H9 (cell line): ENCODE results near the gene MYLK. TPM values are rescaled to one million over a fixed set of nuclear protein-coding genes. Genes with fewer than 3 reads are reported as not detected.
A peak's percentile ranks its signal among the peaks of the same experiment; 100 is the strongest.

Experiments used
- DNase-seq: peaks from one replicate; pipeline ENCODE4 v3.0.0-alpha.2; 2017
- H2AFZ ChIP-seq: one replicate; pipeline ENCODE4 v1.6.1; 2013; ENCODE audit warnings: mild to moderate bottlenecking, low read length, control low read depth, moderate library complexity
- H2AK5ac ChIP-seq: 2 replicates; pipeline ENCODE4 v1.6.1; 2013; ENCODE audit warnings: low read length, control low read depth, mixed read lengths; ENCODE audit not compliant: insufficient read length
- H2BK120ac ChIP-seq: one replicate; pipeline ENCODE4 v1.6.1; 2013; ENCODE audit warnings: low read depth, mild to moderate bottlenecking, low read length, control low read depth, inconsistent platforms; ENCODE audit not compliant: poor library complexity, severe bottlenecking
- H2BK12ac ChIP-seq: 2 replicates; pipeline ENCODE4 v1.6.1; 2013; ENCODE audit warnings: low read length, control low read depth, mixed read lengths, low read depth; ENCODE audit not compliant: insufficient read length
- H2BK15ac ChIP-seq: 2 replicates; pipeline ENCODE4 v1.6.1; 2013; ENCODE audit warnings: low read depth, low read length, control low read depth
- H2BK20ac ChIP-seq: one replicate; pipeline ENCODE4 v1.6.1; 2013; ENCODE audit warnings: low read depth, mild to moderate bottlenecking, low read length, control low read depth, inconsistent platforms; ENCODE audit not compliant: poor library complexity, severe bottlenecking
- H2BK5ac ChIP-seq: 2 replicates; pipeline ENCODE4 v1.6.1; 2013; ENCODE audit warnings: low read length, control low read depth, mixed read lengths; ENCODE audit not compliant: insufficient read length
- H3K14ac ChIP-seq: 2 replicates; pipeline ENCODE4 v1.6.1; 2013; ENCODE audit warnings: low read length, control low read depth; ENCODE audit not compliant: insufficient read depth
- H3K18ac ChIP-seq: 2 replicates; pipeline ENCODE4 v1.6.1; 2013; ENCODE audit warnings: low read depth, mild to moderate bottlenecking, mixed read lengths, low read length, control low read depth; ENCODE audit not compliant: insufficient read length
- H3K23ac ChIP-seq: 2 replicates; pipeline ENCODE4 v1.6.1; 2013; ENCODE audit warnings: low read length, control low read depth, mixed read lengths, low read depth; ENCODE audit not compliant: insufficient read length
- H3K23me2 ChIP-seq: 2 replicates; pipeline ENCODE4 v1.6.1; 2013; ENCODE audit warnings: low read depth, mild to moderate bottlenecking, mixed read lengths, low read length, control low read depth; ENCODE audit not compliant: insufficient read length, poor library complexity, severe bottlenecking
- H3K27ac ChIP-seq: 2 replicates; pipeline ENCODE4 v1.5.1; 2013; ENCODE audit warnings: low read length, control low read depth, mixed read lengths, low read depth; ENCODE audit not compliant: insufficient read length
- H3K27me3 ChIP-seq: 2 replicates; pipeline ENCODE4 v1.6.1; 2013; ENCODE audit warnings: low read length, control low read depth, inconsistent platforms; ENCODE audit not compliant: insufficient read depth
- H3K4ac ChIP-seq: 2 replicates; pipeline ENCODE4 v1.6.1; 2013; ENCODE audit warnings: low read depth, mild to moderate bottlenecking, control low read depth, inconsistent platforms, low read length, moderate library complexity
- H3K4me1 ChIP-seq: 2 replicates; pipeline ENCODE4 v1.6.1; 2013; ENCODE audit warnings: low read length, control low read depth, inconsistent platforms; ENCODE audit not compliant: insufficient read depth
- H3K4me2 ChIP-seq: 2 replicates; pipeline ENCODE4 v1.6.1; 2013; ENCODE audit warnings: low read length, control low read depth, mixed read lengths; ENCODE audit not compliant: insufficient read length, insufficient read depth
- H3K56ac ChIP-seq: 2 replicates; pipeline ENCODE4 v1.6.1; 2013; ENCODE audit warnings: low read depth, mild to moderate bottlenecking, mixed read lengths, low read length, control low read depth; ENCODE audit not compliant: insufficient read length
- H3K79me1 ChIP-seq: 2 replicates; pipeline ENCODE4 v1.6.1; 2013; ENCODE audit warnings: low read depth, mild to moderate bottlenecking, moderate library complexity, low read length, control low read depth, inconsistent platforms; ENCODE audit not compliant: insufficient read depth, poor library complexity, severe bottlenecking
- H3K79me2 ChIP-seq: 2 replicates; pipeline ENCODE4 v1.6.1; 2013; ENCODE audit warnings: low read length, control low read depth, inconsistent platforms; ENCODE audit not compliant: insufficient read depth
- H3K9ac ChIP-seq: 2 replicates; pipeline ENCODE4 v1.6.1; 2013; ENCODE audit warnings: low read length, control low read depth, mixed read lengths; ENCODE audit not compliant: insufficient read length; ENCODE audit errors: extremely low read depth
- H3K9me3 ChIP-seq: one replicate; pipeline ENCODE4 v1.6.1; 2013; ENCODE audit warnings: low read depth, low read length, inconsistent platforms; ENCODE audit not compliant: control insufficient read depth
- H3T11ph ChIP-seq: one replicate; pipeline ENCODE4 v1.6.1; 2013; ENCODE audit warnings: mild to moderate bottlenecking, low read length, control low read depth, inconsistent platforms
- H4K20me1 ChIP-seq: one replicate; pipeline ENCODE4 v1.6.1; 2013; ENCODE audit not compliant: control insufficient read depth, insufficient read length, insufficient read depth
- H4K5ac ChIP-seq: 2 replicates; pipeline ENCODE4 v1.6.1; 2013; ENCODE audit warnings: low read depth, mild to moderate bottlenecking, mixed read lengths, low read length, control low read depth; ENCODE audit not compliant: insufficient read length
- H4K8ac ChIP-seq: replicated peaks from 2 replicates; pipeline ENCODE4 v1.6.1; 2013; ENCODE audit warnings: low read length, control low read depth, mixed read lengths, low read depth; ENCODE audit not compliant: insufficient read length
- H4K91ac ChIP-seq: 2 replicates; pipeline ENCODE4 v1.6.1; 2013; ENCODE audit warnings: low read depth, mild to moderate bottlenecking, moderate library complexity, mixed read lengths, low read length, control low read depth; ENCODE audit not compliant: insufficient read length
- H3K27ac Mint-ChIP-seq, 3 experiments: 2 replicates in 2 of 3; 3 replicates in 1 of 3; pipeline ENCODE4 v1.8.0; 2020 to 2021; ENCODE audit warnings: mixed read lengths in 3 of 3, mild to moderate bottlenecking in 1 of 3, moderate library complexity in 1 of 3
- H3K27me3 Mint-ChIP-seq: 2 replicates; pipeline ENCODE4 v1.8.0; 2021; ENCODE audit warnings: low read depth, mild to moderate bottlenecking, moderate library complexity, mixed read lengths
- H3K36me3 Mint-ChIP-seq, 3 experiments: 2 replicates in 2 of 3; 3 replicates in 1 of 3; pipeline ENCODE4 v1.8.0; 2020 to 2021; ENCODE audit warnings: low read depth in 3 of 3, mixed read lengths in 3 of 3; ENCODE audit not compliant: insufficient read depth in 1 of 3
- H3K4me1 Mint-ChIP-seq, 2 experiments: 2 replicates each; pipeline ENCODE4 v1.8.0; 2020; ENCODE audit warnings: mixed read lengths in 2 of 2
- H3K4me3 Mint-ChIP-seq, 2 experiments: 2 replicates in 1 of 2; 3 replicates in 1 of 2; pipeline ENCODE4 v1.8.0; 2020 to 2021; ENCODE audit warnings: mild to moderate bottlenecking in 2 of 2, mixed read lengths in 2 of 2, moderate library complexity in 1 of 2
- H3K9me3 Mint-ChIP-seq, 2 experiments: 2 replicates in 1 of 2; 3 replicates in 1 of 2; pipeline ENCODE4 v1.8.0; 2020; ENCODE audit warnings: mild to moderate bottlenecking in 2 of 2, mixed read lengths in 2 of 2, moderate library complexity in 1 of 2
- WGBS: extraction: QIAGEN DNeasy Blood & Tissue Kit; methylation state at CpG from one replicate; pipeline ENCODE4 v1.1.7; 2013; ENCODE audit warnings: missing lambda C conversion rate, low lambda C conversion rate, mixed read lengths; ENCODE audit not compliant: insufficient read length; ENCODE audit errors: extremely low coverage; 5-methylcytosine and 5-hydroxymethylcytosine counted together
- total RNA-seq: library from RNA; stranded (reverse); gene quantifications from 2 replicates; pipeline ENCODE4 v1.2.1, GENCODE V29; 2021
- TF ChIP-seq, protein P1 (sequence below): fragments of 200-600 bp; sonication (generic); conservative IDR thresholded peaks from 3 replicates; pipeline ENCODE4 v1.8.0; 2021; ENCODE audit warnings: antibody characterized with exemption, mild to moderate bottlenecking

The MYLK gene
- total RNA-seq, 1 experiment from 2014 or later: 10.1 TPM

- no peak overlapping the region for H3K9ac ChIP-seq
- H3K4me3 Mint-ChIP-seq: no peak overlapping the region
- H2BK20ac ChIP-seq: no peak overlapping the region
- H3K18ac ChIP-seq: no peak overlapping the region
- peak overlapping the region in 2 of 3 experiments; percentile 39 to 53; a peak in 2 of 7 replicates for H3K27ac Mint-ChIP-seq
- H3K4me1 Mint-ChIP-seq: peaks cover 31 to 46% of the 10 kb centered on the region in 2 experiments
- H3K36me3 Mint-ChIP-seq: no peaks in the 10 kb centered on the region; a peak in 2 of 7 replicates
- no peaks in the 10 kb centered on the region; the same call in 1 of the 2 replicates for H3K27me3 Mint-ChIP-seq
- no peak overlapping the region for H3K4me2 ChIP-seq
- H3K23me2 ChIP-seq: no peaks in the 10 kb centered on the region
- no peak overlapping the region for H3K56ac ChIP-seq
- H2AK5ac ChIP-seq: no peak overlapping the region
- no peaks in the 10 kb centered on the region for H3K79me1 ChIP-seq
- no peak for DNase-seq
- no peak overlapping the region for H4K8ac ChIP-seq
- no peak overlapping the region for H3K23ac ChIP-seq
- no peak overlapping the region for H4K91ac ChIP-seq
- no peak overlapping the region for H3K4ac ChIP-seq
- TF ChIP-seq, protein P1, sequence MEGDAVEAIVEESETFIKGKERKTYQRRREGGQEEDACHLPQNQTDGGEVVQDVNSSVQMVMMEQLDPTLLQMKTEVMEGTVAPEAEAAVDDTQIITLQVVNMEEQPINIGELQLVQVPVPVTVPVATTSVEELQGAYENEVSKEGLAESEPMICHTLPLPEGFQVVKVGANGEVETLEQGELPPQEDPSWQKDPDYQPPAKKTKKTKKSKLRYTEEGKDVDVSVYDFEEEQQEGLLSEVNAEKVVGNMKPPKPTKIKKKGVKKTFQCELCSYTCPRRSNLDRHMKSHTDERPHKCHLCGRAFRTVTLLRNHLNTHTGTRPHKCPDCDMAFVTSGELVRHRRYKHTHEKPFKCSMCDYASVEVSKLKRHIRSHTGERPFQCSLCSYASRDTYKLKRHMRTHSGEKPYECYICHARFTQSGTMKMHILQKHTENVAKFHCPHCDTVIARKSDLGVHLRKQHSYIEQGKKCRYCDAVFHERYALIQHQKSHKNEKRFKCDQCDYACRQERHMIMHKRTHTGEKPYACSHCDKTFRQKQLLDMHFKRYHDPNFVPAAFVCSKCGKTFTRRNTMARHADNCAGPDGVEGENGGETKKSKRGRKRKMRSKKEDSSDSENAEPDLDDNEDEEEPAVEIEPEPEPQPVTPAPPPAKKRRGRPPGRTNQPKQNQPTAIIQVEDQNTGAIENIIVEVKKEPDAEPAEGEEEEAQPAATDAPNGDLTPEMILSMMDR: no peak
- H2BK15ac ChIP-seq: no peak overlapping the region
- no CpG with 5 or more reads among the region's 6 CpGs for whole genome bisulfite sequencing
- H3K9me3 ChIP-seq: no peaks in the 10 kb centered on the region
- no peaks in the 10 kb centered on the region for H3K9me3 Mint-ChIP-seq
- H3K79me2 ChIP-seq: no peaks in the 10 kb centered on the region
- no peak overlapping the region for H3K27ac ChIP-seq
- H2BK5ac ChIP-seq: no peak overlapping the region
- no peak overlapping the region for H2BK12ac ChIP-seq
- H3K4me1 ChIP-seq: peaks cover 4% of the 10 kb centered on the region; the same call in 1 of the 2 replicates
- no peaks in the 10 kb centered on the region for H4K20me1 ChIP-seq
- no peak overlapping the region for H2AFZ ChIP-seq
- H4K5ac ChIP-seq: no peak overlapping the region
- H3K27me3 ChIP-seq: no peaks in the 10 kb centered on the region
- H2BK120ac ChIP-seq: no peak overlapping the region
- H3K14ac ChIP-seq: 0 out of 2 replicates have a peak overlapping the region, but pooled peaks have one; percentile 3
- no peak overlapping the region for H3T11ph ChIP-seq
These were observed 189.6 kb downstream of the MYLK start for GRCh38 chr3:123694366-123695087.
